Chondrocyte (in vitro differentiated cells): ENCODE results near the gene LBH. TPM values are rescaled to one million over a fixed set of nuclear protein-coding genes. Genes with fewer than 3 reads are reported as not detected.
A peak's percentile ranks its signal among the peaks of the same experiment; 100 is the strongest.

Source experiments
- DNase-seq: peaks from one replicate; pipeline ENCODE4 v3.0.0; 2021; ENCODE audit warnings: mixed read lengths, low spot score
- H3K27ac Mint-ChIP-seq: one replicate; pipeline ENCODE4 v1.8.0; 2021; ENCODE audit warnings: mild to moderate bottlenecking, moderate library complexity, mixed read lengths; ENCODE audit not compliant: unreplicated experiment
- H3K27me3 Mint-ChIP-seq: 2 replicates; pipeline ENCODE4 v1.8.0; 2021; ENCODE audit warnings: low read depth, mixed read lengths
- H3K36me3 Mint-ChIP-seq: 2 replicates; pipeline ENCODE4 v1.8.0; 2021; ENCODE audit warnings: low read depth, mixed read lengths
- H3K4me1 Mint-ChIP-seq: 2 replicates; pipeline ENCODE4 v1.8.0; 2021; ENCODE audit warnings: low read depth, mild to moderate bottlenecking, mixed read lengths
- H3K4me3 Mint-ChIP-seq: one replicate; pipeline ENCODE4 v1.8.0; 2021; ENCODE audit warnings: mild to moderate bottlenecking, moderate library complexity, mixed read lengths; ENCODE audit not compliant: unreplicated experiment
- H3K9me3 Mint-ChIP-seq: 2 replicates; pipeline ENCODE4 v1.8.0; 2021; ENCODE audit warnings: low read depth, mixed read lengths
- total RNA-seq: library from RNA; stranded (reverse); gene quantifications from 3 replicates; pipeline ENCODE4 v1.2.1, GENCODE V29; 2021
- TF ChIP-seq, protein P1 (sequence below): fragments of 200-600 bp; sonication (generic); IDR thresholded peaks from 2 replicates; pipeline ENCODE4 v1.5.0; 2021; ENCODE audit warnings: antibody characterized with exemption, mild to moderate bottlenecking, moderate library complexity

The LBH gene
- total RNA-seq, 1 donor from 2014 or later = 88.8 TPM

DNA sequence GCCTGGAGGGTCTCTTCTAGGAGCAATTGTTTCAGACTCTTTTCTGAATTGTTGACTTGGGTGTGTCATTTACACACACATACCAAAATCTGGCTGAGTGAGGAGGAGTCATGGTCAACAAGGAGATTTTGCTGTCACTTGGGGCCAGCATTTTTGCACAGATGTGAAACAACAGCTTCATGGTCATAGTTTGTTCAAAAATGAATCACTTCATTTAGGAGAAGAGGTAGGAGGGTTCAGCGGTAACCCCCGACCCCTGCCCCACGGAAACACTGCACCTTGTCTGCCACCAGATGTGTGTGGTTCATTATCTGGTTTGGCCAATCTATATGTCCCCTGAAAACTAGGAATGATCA, 42.2 kb downstream of the LBH start:
- TF ChIP-seq, protein P1, sequence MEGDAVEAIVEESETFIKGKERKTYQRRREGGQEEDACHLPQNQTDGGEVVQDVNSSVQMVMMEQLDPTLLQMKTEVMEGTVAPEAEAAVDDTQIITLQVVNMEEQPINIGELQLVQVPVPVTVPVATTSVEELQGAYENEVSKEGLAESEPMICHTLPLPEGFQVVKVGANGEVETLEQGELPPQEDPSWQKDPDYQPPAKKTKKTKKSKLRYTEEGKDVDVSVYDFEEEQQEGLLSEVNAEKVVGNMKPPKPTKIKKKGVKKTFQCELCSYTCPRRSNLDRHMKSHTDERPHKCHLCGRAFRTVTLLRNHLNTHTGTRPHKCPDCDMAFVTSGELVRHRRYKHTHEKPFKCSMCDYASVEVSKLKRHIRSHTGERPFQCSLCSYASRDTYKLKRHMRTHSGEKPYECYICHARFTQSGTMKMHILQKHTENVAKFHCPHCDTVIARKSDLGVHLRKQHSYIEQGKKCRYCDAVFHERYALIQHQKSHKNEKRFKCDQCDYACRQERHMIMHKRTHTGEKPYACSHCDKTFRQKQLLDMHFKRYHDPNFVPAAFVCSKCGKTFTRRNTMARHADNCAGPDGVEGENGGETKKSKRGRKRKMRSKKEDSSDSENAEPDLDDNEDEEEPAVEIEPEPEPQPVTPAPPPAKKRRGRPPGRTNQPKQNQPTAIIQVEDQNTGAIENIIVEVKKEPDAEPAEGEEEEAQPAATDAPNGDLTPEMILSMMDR = no peak
- Mint-ChIP-seq H3K27me3 (no peaks in the 10 kb centered on the region), H3K4me3 (no peak overlapping the region), H3K9me3 (no peaks in the 10 kb centered on the region), H3K27ac (peak overlapping the region; percentile 95), H3K4me1 (peaks cover 50% of the 10 kb centered on the region), H3K36me3 (no peaks in the 10 kb centered on the region)
- no peak for DNase-seq

DNA sequence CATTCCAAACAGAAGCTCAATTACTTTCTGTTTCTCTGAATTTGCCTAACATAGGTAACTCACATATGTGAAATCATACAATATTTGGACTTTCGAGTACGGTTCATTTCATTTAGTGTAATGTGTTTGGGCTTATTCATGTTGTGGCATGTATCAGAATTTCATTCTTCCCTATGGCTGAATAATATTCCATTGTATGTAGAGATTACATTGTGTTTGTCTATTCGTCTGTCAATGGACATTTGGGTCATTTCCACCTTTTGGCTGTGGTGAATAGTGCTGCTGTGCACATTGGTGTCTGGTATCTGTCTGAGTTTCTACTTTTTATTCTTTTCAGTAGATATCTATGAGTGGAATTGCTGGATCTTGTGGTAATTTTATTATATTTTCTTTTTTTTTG, 43.9 kb downstream of the LBH start:
- DNase-seq = no peak
- no peaks in the 10 kb centered on the region for H3K27me3 Mint-ChIP-seq
- TF ChIP-seq, protein P1 = no peak
- no peaks in the 10 kb centered on the region for H3K36me3 Mint-ChIP-seq
- H3K4me1 Mint-ChIP-seq = peaks cover 52% of the 10 kb centered on the region
- peak overlapping the region; percentile 95 for H3K27ac Mint-ChIP-seq
- H3K9me3 Mint-ChIP-seq = peaks cover 3% of the 10 kb centered on the region
- H3K4me3 Mint-ChIP-seq = no peak overlapping the region

DNA sequence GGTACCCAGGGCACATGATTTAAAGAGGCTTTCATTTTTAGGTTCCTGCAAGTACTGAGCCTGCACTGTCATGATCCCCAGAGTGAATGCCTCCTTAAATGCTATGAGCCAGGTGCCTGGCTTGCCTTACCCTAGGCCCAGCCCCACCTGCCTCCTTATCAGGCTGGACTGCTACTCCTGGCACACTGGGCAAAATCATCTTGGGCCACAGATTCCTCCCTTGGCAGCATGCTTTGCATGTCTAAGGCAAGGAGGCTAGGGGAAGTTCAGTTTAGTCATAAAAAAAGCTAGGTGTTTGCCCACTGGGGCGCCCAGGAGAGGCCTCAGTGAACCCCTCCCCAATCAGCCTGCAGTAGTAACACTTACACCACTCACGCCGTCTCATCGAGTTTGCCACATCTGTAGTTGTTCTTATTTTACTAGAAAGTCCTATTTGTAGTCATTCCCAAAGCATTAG, 45.1 kb downstream of the LBH start:
- Mint-ChIP-seq H3K27me3 (no peaks in the 10 kb centered on the region), H3K27ac (no peak overlapping the region), H3K4me3 (no peak overlapping the region), H3K36me3 (no peaks in the 10 kb centered on the region), H3K9me3 (peaks cover 3% of the 10 kb centered on the region), H3K4me1 (peaks cover 64% of the 10 kb centered on the region)
- TF ChIP-seq, protein P1 = no peak
- DNase-seq = no peak

DNA sequence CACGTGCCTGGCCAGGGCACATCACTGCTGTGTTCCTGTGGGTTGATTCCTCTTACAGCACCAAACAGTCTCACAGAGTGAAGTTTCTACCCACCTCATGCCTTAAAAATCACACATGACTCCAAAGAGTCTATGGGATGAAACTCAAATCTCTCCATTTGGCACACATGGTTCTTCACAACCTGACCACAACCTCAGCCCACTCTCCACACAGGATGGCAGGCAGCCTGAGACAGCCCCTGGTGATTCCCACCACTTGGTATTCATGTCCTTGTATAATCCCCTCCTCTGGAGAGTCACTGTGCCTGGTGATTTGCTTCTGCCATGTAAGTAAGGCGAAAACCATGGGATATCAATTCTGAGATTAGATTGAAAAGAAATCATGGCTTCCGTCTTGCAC, 46.2 kb downstream of the LBH start:
- no peak overlapping the region for H3K27ac Mint-ChIP-seq
- no peaks in the 10 kb centered on the region for H3K36me3 Mint-ChIP-seq
- H3K4me1 Mint-ChIP-seq = peaks cover 64% of the 10 kb centered on the region
- H3K9me3 Mint-ChIP-seq = peaks cover 3% of the 10 kb centered on the region
- DNase-seq = no peak
- no peak overlapping the region for H3K4me3 Mint-ChIP-seq
- TF ChIP-seq, protein P1 = no peak
- H3K27me3 Mint-ChIP-seq = no peaks in the 10 kb centered on the region

DNA sequence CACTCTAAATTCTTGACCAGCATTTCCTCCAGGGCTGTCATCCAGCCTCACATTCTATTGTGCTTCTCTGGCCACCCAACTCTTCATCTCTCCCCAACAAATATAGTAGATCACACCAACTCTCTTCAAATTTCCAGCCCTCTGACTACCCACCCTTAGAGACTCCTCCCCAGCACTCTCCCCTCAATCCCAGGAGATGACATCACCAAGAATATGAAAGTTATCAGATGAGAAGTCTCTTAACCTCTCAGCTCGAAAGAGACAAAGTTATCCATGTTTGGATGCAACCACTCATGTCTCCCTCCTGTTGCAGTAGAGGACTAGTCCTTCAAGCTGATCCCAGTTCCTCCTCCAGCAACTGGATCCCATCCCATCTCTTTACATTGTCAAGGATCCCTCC, 47.1 kb downstream of the LBH start:
- no peaks in the 10 kb centered on the region for H3K36me3 Mint-ChIP-seq
- H3K27ac Mint-ChIP-seq = no peak overlapping the region
- H3K4me1 Mint-ChIP-seq = peaks cover 56% of the 10 kb centered on the region
- no peak for DNase-seq
- H3K9me3 Mint-ChIP-seq = peaks cover 3% of the 10 kb centered on the region
- no peaks in the 10 kb centered on the region for H3K27me3 Mint-ChIP-seq
- TF ChIP-seq, protein P1 = no peak
- no peak overlapping the region for H3K4me3 Mint-ChIP-seq
